ENCODE data around the gene CDC42EP5. TPM values are rescaled to one million over a fixed set of nuclear protein-coding genes. Genes with fewer than 3 reads are reported as not detected.
A peak's percentile ranks its signal among the peaks of the same experiment; 100 is the strongest.

The CDC42EP5 gene
- total RNA-seq, 2 experiments from 2014 or later, result not detected

DNA sequence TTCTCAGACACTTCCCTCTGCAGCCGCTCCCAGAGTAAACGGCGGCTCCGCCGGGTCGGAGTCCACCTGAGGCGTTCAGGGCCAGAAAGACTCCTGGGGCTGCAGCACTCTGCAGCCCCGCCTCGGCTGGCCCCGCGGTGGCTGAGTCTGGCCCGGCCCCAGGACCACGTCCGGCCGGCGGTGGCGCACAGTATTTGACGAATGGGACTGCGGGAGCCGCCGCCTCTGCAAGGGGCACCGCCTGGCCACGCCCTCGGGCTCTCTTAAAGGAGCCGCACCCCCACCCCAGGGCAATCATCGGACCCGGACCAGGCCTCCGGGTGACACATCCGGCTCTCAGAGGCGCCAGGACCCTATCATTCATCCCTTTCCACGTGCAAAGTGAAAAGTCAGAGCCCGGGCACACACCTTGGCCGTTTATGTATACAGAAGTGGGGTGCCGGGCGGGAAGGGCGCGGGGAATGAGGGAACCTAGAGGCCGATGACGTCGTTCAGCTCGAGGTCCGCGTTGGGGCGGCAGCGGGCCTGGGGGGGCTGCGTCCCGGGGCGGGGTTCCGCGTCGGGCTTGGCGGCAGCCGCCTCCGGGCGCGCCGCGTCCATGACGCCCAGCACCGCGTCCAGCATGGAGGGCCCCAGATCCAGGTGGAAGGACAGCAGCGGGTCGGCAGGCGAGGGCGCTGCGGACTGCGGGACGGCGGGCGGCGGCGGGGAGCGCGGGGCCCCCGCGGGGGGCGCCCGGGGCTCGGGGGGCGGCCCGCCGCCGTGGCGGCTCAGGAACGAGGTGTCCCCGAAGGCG, 8.3 kb downstream of the CDC42EP5 start:
- Mint-ChIP-seq H3K9me3 (no peaks in the 10 kb centered on the region), H3K36me3 (ENCODE audit: low read depth) (peaks cover 17% of the 10 kb centered on the region), H3K4me3 (peak overlapping the region; percentile 83), H3K4me1 (peaks cover 34% of the 10 kb centered on the region), H3K27me3 (peaks cover 29% of the 10 kb centered on the region), H3K27ac (peak overlapping the region; percentile 95)
- POLR2A ChIA-PET, result interaction anchor here (2.0 kb wide), 1 partner anchor 16 kb away, joined by 12 read pairs; the partner anchor contains the start of gene LENG8
- DNase-seq, result peak; percentile 89
- CTCF ChIA-PET, result no interaction called here

DNA sequence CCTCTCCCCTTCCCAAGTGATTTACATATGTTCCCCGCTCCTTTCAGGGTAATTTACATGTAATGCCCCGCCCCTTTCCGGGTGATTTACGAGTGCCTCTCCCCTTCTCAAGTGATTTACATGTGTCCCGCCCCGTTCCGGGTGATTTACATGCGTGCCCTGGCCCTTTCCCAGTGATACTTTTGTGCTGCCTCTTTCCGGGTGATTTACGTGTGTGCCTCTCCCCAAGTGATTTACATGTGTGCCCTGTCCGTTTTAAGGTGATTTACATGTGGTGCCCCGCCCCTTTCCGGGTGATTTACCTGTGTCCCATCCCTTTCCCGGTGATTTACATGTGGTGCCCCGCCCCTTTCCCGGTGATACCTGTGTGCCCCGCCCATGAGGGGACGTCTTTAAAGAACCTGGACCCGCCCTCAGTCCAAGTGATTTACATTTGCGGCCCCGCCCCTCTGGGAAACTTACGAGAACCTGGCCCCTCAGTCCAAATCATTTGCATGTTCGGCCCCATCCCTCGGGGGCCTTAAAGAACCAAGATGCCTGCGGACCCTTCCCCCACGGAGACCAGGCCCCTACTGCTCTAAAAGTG, 9.0 kb downstream of the CDC42EP5 start:
- CTCF ChIA-PET, result interaction anchor here (1.0 kb wide), 1 partner anchor 15 kb away, joined by 11 read pairs; the partner anchor contains the start of gene LENG8
- peaks cover 38% of the 10 kb centered on the region for H3K4me1 Mint-ChIP-seq
- POLR2A ChIA-PET, result interaction anchor here (0.9 to 3.4 kb wide), 7 partner anchors 10 to 792 kb away, joined by 3 to 66 read pairs (median 5); partner anchors contain the start of genes CNOT3, LENG8 and RPS9
- peak; percentile 95 for DNase-seq
- H3K4me3 Mint-ChIP-seq, result peak overlapping the region; percentile 83
- peaks cover 22% of the 10 kb centered on the region for H3K27me3 Mint-ChIP-seq
- peak overlapping the region; percentile 95 for H3K27ac Mint-ChIP-seq
- H3K36me3 Mint-ChIP-seq (ENCODE audit: low read depth), result peaks cover 23% of the 10 kb centered on the region
- H3K9me3 Mint-ChIP-seq, result no peaks in the 10 kb centered on the region

DNA sequence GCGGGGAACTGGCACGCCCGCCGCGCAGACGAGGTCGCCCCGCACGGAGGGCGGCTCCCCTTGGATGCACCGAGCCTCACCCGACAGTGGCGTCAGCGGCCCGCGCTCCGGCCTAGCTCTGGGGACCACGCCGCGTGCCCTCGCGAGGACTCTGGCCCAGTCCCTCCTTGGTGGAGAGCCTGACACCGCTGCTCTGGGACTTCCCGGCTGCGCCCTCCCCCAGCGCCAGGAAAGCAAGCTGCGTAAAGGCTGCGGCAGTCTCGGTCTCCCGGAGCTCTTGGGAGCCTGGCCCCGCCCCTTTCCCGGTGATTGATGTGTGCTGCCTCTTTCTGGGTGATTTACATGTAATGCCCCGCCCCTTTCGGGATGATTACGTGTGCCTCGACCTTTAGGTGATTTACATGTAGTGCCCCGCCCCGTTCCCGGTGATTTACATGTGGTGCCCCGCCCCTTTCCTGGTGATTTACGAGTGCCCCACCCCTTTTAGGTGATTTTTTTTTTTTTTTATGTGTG, 9.5 kb downstream of the CDC42EP5 start, which contains the start of gene LENG9:
TSS of gene LENG9 (minus strand) at position 248 of the 513 bp plus-strand sequence. CDS start 252 bp downstream, outside the sequence.
- H3K4me1 Mint-ChIP-seq, result peaks cover 44% of the 10 kb centered on the region
- CTCF ChIA-PET, result interaction anchor here (1.0 kb wide), 1 partner anchor 14 kb away, joined by 11 read pairs; the partner anchor contains the start of gene LENG8
- DNase-seq, result peak; percentile 98
- POLR2A ChIA-PET, result interaction anchor here (0.9 to 3.4 kb wide), 6 partner anchors 9 to 793 kb away, joined by 3 to 66 read pairs (median 5); partner anchors contain the start of genes CNOT3, LENG8 and RPS9
- peak within 1 kb of the TSS; percentile 95 for H3K27ac Mint-ChIP-seq
- peaks cover 29% of the 10 kb centered on the region for H3K36me3 Mint-ChIP-seq (ENCODE audit: low read depth)
- no peaks in the 10 kb centered on the region for H3K9me3 Mint-ChIP-seq
- H3K27me3 Mint-ChIP-seq, result peaks cover 17% of the 10 kb centered on the region
- H3K4me3 Mint-ChIP-seq, result peak within 1 kb of the TSS; percentile 83

DNA sequence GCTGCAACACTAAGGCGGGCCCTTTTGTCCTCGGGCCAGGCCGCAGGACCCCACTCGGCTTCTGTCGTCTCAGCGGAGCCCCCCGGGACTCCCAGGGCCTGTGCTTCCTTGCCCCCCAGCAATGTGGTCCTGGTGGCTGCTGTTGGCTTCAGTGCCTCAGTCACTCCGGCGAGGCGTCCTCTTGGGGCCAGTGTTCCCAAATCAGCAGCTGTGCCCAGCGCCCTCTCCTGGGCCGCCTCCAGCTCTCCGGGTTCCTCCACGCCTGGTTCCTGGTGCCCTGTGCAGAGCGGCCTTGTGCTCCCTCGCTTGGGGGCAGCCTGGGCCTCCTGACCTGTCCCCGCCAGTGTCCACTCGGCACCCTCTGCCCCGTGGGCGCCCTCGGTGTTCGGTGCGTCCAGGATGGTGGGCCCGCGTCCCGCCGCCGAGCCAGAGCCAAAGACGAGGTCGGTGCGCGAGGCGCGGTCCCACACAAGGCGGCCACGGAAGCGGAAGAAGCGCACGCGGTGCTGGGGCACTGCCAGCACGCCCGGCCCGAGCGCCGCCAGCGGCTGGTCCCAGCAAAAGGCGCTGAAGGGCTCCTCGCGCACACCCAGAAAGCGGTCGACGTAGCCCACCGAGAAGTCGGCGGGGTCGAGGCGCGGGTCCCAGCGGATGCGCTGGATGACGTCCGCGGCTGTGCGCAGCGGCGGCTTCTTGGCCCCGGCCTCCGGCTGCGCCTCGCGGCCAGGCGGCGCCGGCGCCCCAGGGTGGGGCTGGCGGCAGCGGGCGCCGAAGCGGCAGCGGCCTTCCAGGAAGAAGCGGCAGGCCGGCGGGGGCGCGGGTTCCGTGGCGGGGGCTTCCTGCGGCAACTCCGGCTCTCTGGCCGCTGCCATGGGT, 10.2 kb downstream of the CDC42EP5 start:
- Mint-ChIP-seq H3K4me1 (peaks cover 49% of the 10 kb centered on the region), H3K27ac (peak overlapping the region; percentile 78), H3K4me3 (peak overlapping the region; percentile 83), H3K27me3 (peaks cover 11% of the 10 kb centered on the region), H3K9me3 (no peaks in the 10 kb centered on the region), H3K36me3 (ENCODE audit: low read depth) (peaks cover 36% of the 10 kb centered on the region)
- peak; percentile 77 for DNase-seq
- ChIA-PET CTCF (interaction anchor here (1.0 kb wide), 1 partner anchor 14 kb away, joined by 11 read pairs; the partner anchor contains the start of gene LENG8), POLR2A (interaction anchor here (0.9 to 3.4 kb wide), 7 partner anchors 9 to 793 kb away, joined by 3 to 66 read pairs (median 5); partner anchors contain the start of genes CNOT3, LENG8 and RPS9)

DNA sequence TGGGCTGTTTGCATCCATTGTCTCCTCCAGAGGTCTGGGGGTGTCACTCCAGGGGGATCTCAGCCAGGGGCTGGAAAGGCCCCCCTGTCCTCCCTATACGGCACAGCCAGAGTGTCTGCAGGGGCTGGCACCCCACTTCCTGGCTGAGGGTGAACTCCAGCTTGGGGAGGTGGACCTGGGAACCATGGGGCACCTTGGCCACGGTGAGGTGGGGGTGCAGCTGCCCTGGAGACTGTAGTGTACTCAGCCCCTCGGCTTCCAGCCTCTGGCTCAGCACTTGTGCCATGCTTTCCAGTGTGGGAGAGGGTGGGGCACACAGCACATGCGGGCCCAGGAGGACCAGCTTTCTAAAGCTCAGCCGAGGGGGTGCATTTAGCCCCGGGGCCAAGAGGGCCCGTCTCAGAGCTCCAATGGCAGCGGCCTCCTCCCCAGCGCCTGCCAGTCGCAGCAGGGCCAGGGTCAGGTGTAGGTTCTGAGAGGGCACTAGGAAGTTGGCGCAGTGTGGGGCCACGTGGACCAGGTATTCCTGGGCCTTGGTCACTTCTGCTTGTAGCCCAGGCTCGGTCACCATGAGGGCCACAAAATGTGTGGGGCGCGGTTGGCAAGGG, 10.9 kb downstream of the CDC42EP5 start:
- Mint-ChIP-seq H3K9me3 (no peaks in the 10 kb centered on the region), H3K4me3 (peak overlapping the region; percentile 69), H3K4me1 (peaks cover 49% of the 10 kb centered on the region), H3K36me3 (ENCODE audit: low read depth) (peaks cover 41% of the 10 kb centered on the region), H3K27ac (peak overlapping the region; percentile 78), H3K27me3 (peaks cover 11% of the 10 kb centered on the region)
- ChIA-PET CTCF (interaction anchor here (0.6 kb wide), 1 partner anchor 63 kb away, joined by 3 read pairs; no protein-coding TSS in a partner anchor), POLR2A (interaction anchor here (1.7 to 3.4 kb wide), 2 partner anchors 8 to 13 kb away, joined by 7 to 66 read pairs; partner anchors contain the start of gene LENG8)
- DNase-seq, result no peak

DNA sequence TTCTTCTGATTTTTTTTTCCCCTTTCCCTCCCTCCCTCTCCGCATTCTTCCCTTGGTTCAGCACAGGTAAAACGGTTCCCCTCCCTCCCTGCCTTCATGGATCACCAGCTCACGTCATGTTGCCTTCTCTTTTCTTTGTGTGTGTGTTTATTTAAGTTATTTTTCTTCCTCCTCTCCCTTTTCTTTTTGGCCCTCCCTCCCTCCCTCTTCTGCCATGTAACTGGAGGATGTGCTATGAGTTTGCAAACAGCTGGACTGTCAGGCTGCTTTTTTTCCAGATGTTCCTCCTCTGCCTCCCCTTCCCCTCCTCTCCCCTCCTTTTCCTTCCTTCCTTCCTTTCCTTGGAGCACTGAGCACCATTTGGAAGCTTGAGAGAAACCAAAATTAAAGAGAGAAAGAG, 11.5 kb downstream of the CDC42EP5 start:
- H3K4me3 Mint-ChIP-seq, result peak overlapping the region; percentile 69

DNA sequence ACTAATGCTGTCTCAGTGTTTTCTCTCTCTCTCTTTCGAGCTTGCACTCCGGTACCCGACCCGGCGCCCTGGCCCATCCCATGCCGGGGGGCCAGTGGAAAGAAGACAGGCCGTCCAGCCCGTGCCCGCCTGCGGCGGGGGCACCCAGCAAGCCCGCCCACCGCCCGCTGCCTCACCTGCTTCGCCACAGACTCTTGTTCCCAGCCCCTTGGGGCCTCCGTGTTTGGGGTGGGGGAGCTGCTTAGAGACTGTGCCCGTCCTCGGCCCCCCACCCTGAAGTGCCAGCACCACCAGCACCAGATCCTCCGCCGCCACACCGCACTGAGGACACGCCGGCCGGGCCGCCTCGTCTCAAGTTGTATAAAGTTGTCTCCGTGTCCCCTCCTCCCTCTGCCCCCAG, 11.9 kb downstream of the CDC42EP5 start:
- Mint-ChIP-seq H3K4me1 (peaks cover 46% of the 10 kb centered on the region), H3K9me3 (no peaks in the 10 kb centered on the region), H3K4me3 (peak overlapping the region; percentile 21), H3K27me3 (peaks cover 7% of the 10 kb centered on the region), H3K27ac (no peak overlapping the region), H3K36me3 (ENCODE audit: low read depth) (peaks cover 44% of the 10 kb centered on the region)
- no peak for DNase-seq
- CTCF ChIA-PET, result no interaction called here
- POLR2A ChIA-PET, result interaction anchor here (1.7 to 3.4 kb wide), 2 partner anchors 8 to 12 kb away, joined by 7 to 66 read pairs; partner anchors contain the start of gene LENG8

More for the DNA sequence above, 11.5 kb downstream of the CDC42EP5 start:
- Mint-ChIP-seq H3K36me3 (ENCODE audit: low read depth) (peaks cover 41% of the 10 kb centered on the region), H3K27ac (peak overlapping the region; percentile 78), H3K4me1 (peaks cover 49% of the 10 kb centered on the region), H3K9me3 (no peaks in the 10 kb centered on the region), H3K27me3 (peaks cover 10% of the 10 kb centered on the region)
- no peak for DNase-seq
- POLR2A ChIA-PET, result interaction anchor here (1.7 to 3.4 kb wide), 2 partner anchors 8 to 12 kb away, joined by 7 to 66 read pairs; partner anchors contain the start of gene LENG8
- CTCF ChIA-PET, result interaction anchor here (0.6 kb wide), 1 partner anchor 63 kb away, joined by 3 read pairs; no protein-coding TSS in a partner anchor

DNA sequence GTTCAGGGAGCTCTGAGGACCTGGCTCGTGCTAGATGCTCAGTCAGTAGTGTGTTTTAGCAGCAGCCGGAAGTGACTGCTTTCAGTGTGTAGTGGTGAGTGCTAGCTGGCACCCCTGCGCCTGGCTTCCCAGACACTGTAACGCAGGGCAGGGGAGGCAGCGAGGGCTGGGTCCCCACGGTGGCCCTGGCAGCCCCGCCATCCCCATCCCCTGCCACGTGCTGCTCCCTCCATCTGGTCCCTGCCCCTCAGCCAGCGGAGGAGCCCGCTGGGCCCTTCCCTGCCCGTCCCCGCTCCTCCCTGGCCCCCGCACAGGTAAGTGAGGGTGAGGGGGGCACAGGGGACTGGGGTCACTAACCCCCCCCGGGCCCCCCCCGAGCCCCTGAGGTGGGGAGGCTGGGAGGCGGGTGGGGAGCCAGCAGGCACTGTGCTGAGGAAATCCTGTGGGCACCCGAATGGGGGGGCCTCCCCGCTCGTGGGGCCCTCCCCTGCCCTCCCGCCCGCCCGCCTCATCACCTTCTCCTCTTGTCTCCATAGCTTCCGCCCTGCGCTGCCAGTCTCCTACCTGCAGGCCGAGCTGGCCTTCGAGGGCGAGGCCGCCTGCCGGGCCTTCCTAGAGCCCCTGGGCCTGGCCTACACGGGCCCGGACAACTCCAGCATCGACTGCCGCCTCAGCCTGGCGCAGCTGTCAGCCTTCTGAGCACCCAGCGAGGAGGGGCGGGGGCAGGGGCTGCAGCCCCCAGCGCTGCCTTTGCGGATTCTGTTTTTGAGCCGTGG, 12.7 kb downstream of the CDC42EP5 start:
- Mint-ChIP-seq H3K36me3 (ENCODE audit: low read depth) (peaks cover 50% of the 10 kb centered on the region), H3K4me1 (peaks cover 42% of the 10 kb centered on the region), H3K27me3 (peaks cover 2% of the 10 kb centered on the region), H3K9me3 (no peaks in the 10 kb centered on the region), H3K4me3 (no peak overlapping the region), H3K27ac (no peak overlapping the region)
- no peak for DNase-seq
- ChIA-PET POLR2A (interaction anchor here (1.3 to 3.4 kb wide), 2 partner anchors 11 to 12 kb away, joined by 6 to 66 read pairs; partner anchors contain the start of gene LENG8), CTCF (no interaction called here)

DNA sequence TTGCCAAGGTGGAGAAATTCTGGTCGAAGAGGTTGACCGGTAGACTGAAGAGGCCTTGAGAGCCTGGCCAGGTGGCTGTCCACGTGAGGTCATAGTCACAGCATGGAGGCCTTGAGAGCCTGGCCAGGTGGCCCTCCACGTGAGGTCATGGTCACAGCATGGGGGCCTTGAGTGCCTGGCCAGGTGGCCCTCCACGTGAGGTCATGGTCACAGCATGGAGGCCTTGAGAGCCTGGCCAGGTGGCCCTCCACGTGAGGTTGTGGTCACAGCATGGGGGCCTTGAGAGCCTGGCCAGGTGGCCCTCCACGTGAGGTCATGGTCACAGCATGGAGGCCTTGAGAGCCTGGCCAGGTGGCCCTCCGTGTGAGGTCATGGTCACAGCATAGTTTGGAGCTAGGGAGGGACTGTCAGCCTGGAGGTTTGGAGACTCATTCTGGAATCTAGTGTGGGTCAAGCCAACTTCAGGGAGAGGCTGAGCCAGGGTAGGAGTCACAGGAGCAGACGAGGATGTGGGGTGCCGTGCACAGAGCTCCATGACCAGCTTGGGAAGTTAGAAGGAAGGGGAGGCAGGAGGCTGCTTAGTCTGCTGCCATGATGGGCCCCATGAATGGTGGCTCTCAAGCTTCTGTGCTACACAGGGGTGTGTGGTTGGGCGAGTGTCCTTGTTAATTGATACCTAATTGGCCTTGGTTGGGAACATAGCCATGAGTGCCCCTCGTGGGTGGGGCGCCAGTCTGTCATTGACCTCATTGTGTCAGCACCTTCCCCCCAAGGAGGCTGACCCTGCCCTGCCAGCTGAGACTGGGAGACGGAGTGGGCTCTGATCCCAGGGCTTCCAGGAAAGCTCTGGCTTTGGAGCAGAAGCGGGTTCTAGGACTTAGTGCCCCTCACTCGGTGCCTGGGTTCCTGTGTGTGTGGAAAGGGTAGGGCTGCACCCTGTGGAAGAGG, 13.5 kb downstream of the CDC42EP5 start:
- Mint-ChIP-seq H3K4me3 (no peak overlapping the region), H3K27ac (peak overlapping the region; percentile 52), H3K36me3 (ENCODE audit: low read depth) (peaks cover 58% of the 10 kb centered on the region), H3K4me1 (peaks cover 40% of the 10 kb centered on the region), H3K9me3 (no peaks in the 10 kb centered on the region), H3K27me3 (no peaks in the 10 kb centered on the region)
- DNase-seq, result no peak
- ChIA-PET POLR2A (interaction anchor here (1.3 kb wide), 1 partner anchor 11 kb away, joined by 6 read pairs; the partner anchor contains the start of gene LENG8), CTCF (no interaction called here)

DNA sequence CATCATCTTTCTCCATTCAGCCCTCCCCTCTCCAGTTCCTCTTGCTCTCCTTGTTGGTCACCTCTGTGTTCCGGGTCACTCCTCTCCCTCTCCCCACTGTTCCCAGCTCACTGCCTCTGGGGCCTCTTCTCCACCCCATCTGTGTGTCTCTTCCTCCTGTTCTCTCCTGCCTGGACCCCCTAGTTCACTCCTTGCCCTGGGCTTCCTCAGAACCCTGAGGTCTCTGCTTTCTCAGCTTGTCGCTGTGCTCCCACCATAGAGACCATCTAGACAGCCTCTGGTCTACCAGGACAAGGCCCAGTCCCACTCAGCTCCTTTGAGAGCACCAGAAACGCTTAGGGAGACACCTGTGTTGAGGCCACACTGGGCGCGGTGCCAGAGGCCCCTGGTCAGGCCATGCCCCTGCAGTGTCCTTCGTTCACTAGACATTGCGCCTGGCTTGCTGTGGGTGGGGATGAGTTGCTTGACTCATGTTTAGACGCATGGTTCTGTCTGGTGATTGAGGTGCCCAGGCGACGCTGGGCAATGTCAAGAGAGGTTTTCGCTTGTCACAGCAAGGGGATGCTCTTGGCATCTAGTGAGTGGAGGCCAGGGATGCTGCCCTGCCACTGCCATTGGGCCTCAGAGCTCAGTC, 14.3 kb downstream of the CDC42EP5 start:
- H3K4me3 Mint-ChIP-seq, result no peak overlapping the region
- ChIA-PET POLR2A (interaction anchor here (1.2 kb wide), 1 partner anchor 10 kb away, joined by 4 read pairs; the partner anchor contains the start of gene LENG8), CTCF (no interaction called here)
- H3K4me1 Mint-ChIP-seq, result peaks cover 37% of the 10 kb centered on the region
- H3K27ac Mint-ChIP-seq, result peak overlapping the region; percentile 44
- H3K9me3 Mint-ChIP-seq, result no peaks in the 10 kb centered on the region
- no peaks in the 10 kb centered on the region for H3K27me3 Mint-ChIP-seq
- peaks cover 66% of the 10 kb centered on the region for H3K36me3 Mint-ChIP-seq (ENCODE audit: low read depth)
- DNase-seq, result no peak
